H1 (cell line): ENCODE measurements around the gene HTR1D. TPM values are rescaled to one million over a fixed set of nuclear protein-coding genes. Genes with fewer than 3 reads are reported as not detected.

ENCODE experiments used
- CTCF ChIA-PET: fragments of 300-600 bp; sonication (Branson Sonifier 250); formaldehyde crosslinking; loops from one replicate; lab custom pipeline; 2021; ENCODE audit not compliant: partially characterized antibody; lab: Charles Lee
- POLR2A ChIA-PET: fragments of 300-600 bp; sonication (Branson Sonifier 250); formaldehyde crosslinking; loops from one replicate; lab custom pipeline; 2021; ENCODE audit warnings: inconsistent platforms; ENCODE audit not compliant: partially characterized antibody; lab: Charles Lee
- DNase-seq, 2 experiments: peaks; one replicate each; pipeline versions ENCODE4 v3.0.0 to v3.0.0-alpha.2; 2010 to 2022; ENCODE audit warnings: low spot score in 2 of 2, low read depth in 1 of 2, mixed read lengths in 1 of 2
- FAIRE-seq: peaks from 2 replicates; lab custom pipeline; 2011; peaks lifted over from hg19 to GRCh38; lab: Jason Lieb, UNC
- H2AFZ ChIP-seq: 2 replicates; pipeline ENCODE4 v1.8.1; 2012; ENCODE audit warnings: low read length, inconsistent platforms
- H2AK5ac ChIP-seq: 2 replicates; pipeline ENCODE4 v1.6.1; 2013; ENCODE audit warnings: low read depth, low read length
- H2BK120ac ChIP-seq: replicated peaks from 2 replicates; pipeline ENCODE3; 2013; ENCODE audit warnings: low read depth, low read length, inconsistent platforms
- H2BK12ac ChIP-seq: 2 replicates; pipeline ENCODE4 v1.6.1; 2013; ENCODE audit warnings: low read depth, low read length
- H2BK15ac ChIP-seq: 2 replicates; pipeline ENCODE4 v1.6.1; 2013; ENCODE audit warnings: low read length
- H2BK20ac ChIP-seq: 2 replicates; pipeline ENCODE4 v1.6.1; 2013; ENCODE audit warnings: low read length
- H2BK5ac ChIP-seq: 2 replicates; pipeline ENCODE4 v1.6.1; 2013; ENCODE audit warnings: low read depth, low read length
- H3K14ac ChIP-seq: 2 replicates; pipeline ENCODE4 v1.6.1; 2013; ENCODE audit warnings: inconsistent platforms; ENCODE audit not compliant: insufficient read length
- H3K18ac ChIP-seq: 2 replicates; pipeline ENCODE4 v1.6.1; 2013; ENCODE audit warnings: low read length; ENCODE audit errors: extremely low read depth
- H3K23ac ChIP-seq: 2 replicates; pipeline ENCODE4 v1.6.1; 2013; ENCODE audit warnings: inconsistent platforms; ENCODE audit not compliant: insufficient read length
- H3K23me2 ChIP-seq: 2 replicates; pipeline ENCODE4 v1.6.1; 2013; ENCODE audit warnings: low read depth, low read length
- H3K27ac ChIP-seq: 2 replicates; pipeline ENCODE4 v1.6.1; 2011; ENCODE audit warnings: low read depth, low read length, inconsistent platforms
- H3K27me3 ChIP-seq, 4 experiments: replicated peaks in 1 of 4; 1 replicate in 1 of 4; 2 replicates in 3 of 4; pipeline versions ENCODE4 v1.6.1 to v1.8.1; 2011 to 2013; ENCODE audit warnings: low read length in 3 of 4, mild to moderate bottlenecking in 3 of 4, inconsistent platforms in 2 of 4, mixed read lengths in 2 of 4, moderate library complexity in 1 of 4; ENCODE audit not compliant: control insufficient read depth in 3 of 4, insufficient read depth in 3 of 4; ENCODE audit errors: extremely low read depth in 1 of 4
- H3K36me3 ChIP-seq, 4 experiments: 2 replicates each; pipeline versions ENCODE4 v1.6.1 to v1.8.1; 2011 to 2013; ENCODE audit warnings: mild to moderate bottlenecking in 4 of 4, low read length in 3 of 4, moderate library complexity in 2 of 4, control low read depth in 1 of 4, inconsistent platforms in 1 of 4; ENCODE audit not compliant: insufficient read depth in 4 of 4, control insufficient read depth in 2 of 4
- H3K4ac ChIP-seq: replicated peaks from 2 replicates; pipeline ENCODE3; 2013; ENCODE audit warnings: low read length, low read depth, mixed read lengths, inconsistent platforms; ENCODE audit not compliant: insufficient read length
- H3K4me1 ChIP-seq, 4 experiments: replicated peaks in 1 of 4; 1 replicate in 1 of 4; 2 replicates in 3 of 4; pipeline versions ENCODE4 v1.6.1 to v1.8.1; 2011 to 2013; ENCODE audit warnings: low read length in 3 of 4, inconsistent platforms in 2 of 4, mixed read lengths in 1 of 4; ENCODE audit not compliant: insufficient read depth in 4 of 4, control insufficient read depth in 3 of 4
- H3K4me2 ChIP-seq, 2 experiments: 2 replicates each; pipeline versions ENCODE4 v1.6.1 to v1.8.1; 2011 to 2013; ENCODE audit warnings: low read depth in 2 of 2, low read length in 2 of 2, control low read depth in 1 of 2, inconsistent platforms in 1 of 2, mild to moderate bottlenecking in 1 of 2; ENCODE audit not compliant: insufficient read depth in 1 of 2
- H3K4me3 ChIP-seq, 4 experiments: fragments of 200-600, 300-600 bp in 1 of 4; sonication (generic), shearing (Covaris generic), sonication (Bioruptor Twin) in 1 of 4; 2 replicates each; pipeline versions ENCODE4 v1.5.1 to v1.8.1; 2011 to 2016; ENCODE audit warnings: low read length in 4 of 4, low read depth in 3 of 4, control low read depth in 2 of 4, inconsistent platforms in 2 of 4, mild to moderate bottlenecking in 2 of 4, mixed read lengths in 1 of 4, moderate library complexity in 1 of 4; ENCODE audit not compliant: insufficient read depth in 2 of 4; ENCODE audit errors: extremely low read depth in 1 of 4
- H3K56ac ChIP-seq: replicated peaks from 2 replicates; pipeline ENCODE3; 2013; ENCODE audit warnings: low read depth, mild to moderate bottlenecking, mixed read lengths, low read length, inconsistent platforms; ENCODE audit not compliant: insufficient read length
- H3K79me1 ChIP-seq: 2 replicates; pipeline ENCODE4 v1.6.1; 2013; ENCODE audit warnings: low read depth, low read length, control low read depth
- H3K79me2 ChIP-seq, 2 experiments: 2 replicates each; pipeline versions ENCODE4 v1.6.1 to v1.8.1; 2012 to 2013; ENCODE audit warnings: low read length in 2 of 2, mild to moderate bottlenecking in 2 of 2, inconsistent platforms in 1 of 2; ENCODE audit not compliant: insufficient read depth in 2 of 2, control insufficient read depth in 1 of 2
- H3K9ac ChIP-seq, 4 experiments: replicated peaks in 1 of 4; 1 replicate in 1 of 4; 2 replicates in 3 of 4; pipeline versions ENCODE4 v1.6.1 to v1.8.1; 2011 to 2013; ENCODE audit warnings: low read depth in 3 of 4, low read length in 3 of 4, control low read depth in 2 of 4, mild to moderate bottlenecking in 2 of 4, moderate library complexity in 2 of 4, inconsistent platforms in 1 of 4; ENCODE audit errors: extremely low read depth in 1 of 4
- H3K9me3 ChIP-seq, 2 experiments: 2 replicates each; pipeline versions ENCODE4 v1.6.1 to v1.8.1; 2012 to 2013; ENCODE audit warnings: mild to moderate bottlenecking in 2 of 2, moderate library complexity in 2 of 2, control low read depth in 1 of 2, inconsistent platforms in 1 of 2, low read depth in 1 of 2, low read length in 1 of 2, mixed read lengths in 1 of 2; ENCODE audit not compliant: insufficient read depth in 2 of 2
- H4K20me1 ChIP-seq, 2 experiments: replicated peaks in 1 of 2; 2 replicates each; pipeline versions ENCODE3 to v1.8.1; 2011 to 2013; ENCODE audit warnings: inconsistent platforms in 2 of 2, low read length in 2 of 2, mild to moderate bottlenecking in 1 of 2; ENCODE audit not compliant: insufficient read depth in 2 of 2, control insufficient read depth in 1 of 2
- H4K5ac ChIP-seq: 2 replicates; pipeline ENCODE4 v1.6.1; 2013; ENCODE audit warnings: low read length, low read depth, mixed read lengths, inconsistent platforms; ENCODE audit not compliant: insufficient read length
- H4K8ac ChIP-seq: 2 replicates; pipeline ENCODE4 v1.8.0; 2013; ENCODE audit warnings: mild to moderate bottlenecking, moderate library complexity, low read length, inconsistent platforms; ENCODE audit not compliant: insufficient read depth; ENCODE audit errors: extremely low read depth
- H4K91ac ChIP-seq: replicated peaks from 2 replicates; pipeline ENCODE3; 2013; ENCODE audit warnings: low read length, mixed read lengths, inconsistent platforms; ENCODE audit not compliant: insufficient read length
- CREB1 ChIP-seq: IDR thresholded peaks from 2 replicates; pipeline ENCODE4 v1.6.1; 2012; ENCODE audit warnings: inconsistent platforms
- KDM5A ChIP-seq: fragments of 200-600 bp; IDR thresholded peaks from 2 replicates; pipeline ENCODE4 v1.7.1; 2012; ENCODE audit warnings: mild to moderate bottlenecking, low read length, inconsistent platforms, mixed read lengths
- NRF1 ChIP-seq: IDR thresholded peaks from 2 replicates; pipeline ENCODE4 v1.6.1; 2011; ENCODE audit warnings: mild to moderate bottlenecking, low read depth, low read length, improper control_type of control experiment
- SAP30 ChIP-seq: fragments of 300-600 bp; sonication (generic); IDR thresholded peaks from 2 replicates; pipeline ENCODE4 v1.7.1; 2012; ENCODE audit warnings: low read length, moderate library complexity, mild to moderate bottlenecking, inconsistent platforms; ENCODE audit not compliant: insufficient read depth, insufficient replicate concordance
- TAF7 ChIP-seq: optimal IDR thresholded peaks from 2 replicates; pipeline ENCODE3; 2011; ENCODE audit warnings: low read depth, mild to moderate bottlenecking, inconsistent platforms, low read length, moderate library complexity, borderline replicate concordance
- YY1 ChIP-seq: IDR thresholded peaks from 2 replicates; pipeline ENCODE4 v1.6.1; 2011; ENCODE audit warnings: low read depth, mild to moderate bottlenecking, low read length
- WGBS, 2 experiments: shearing (Covaris generic) in 1 of 2; methylation state at CpG; one replicate each; pipeline versions ENCODE4 v1.1.6 to v1.1.7; 2013 to 2015; ENCODE audit warnings: low lambda C conversion rate in 2 of 2, mixed read lengths in 2 of 2, inconsistent platforms in 1 of 2, low coverage in 1 of 2, missing lambda C conversion rate in 1 of 2; ENCODE audit not compliant: insufficient replicate concordance in 2 of 2, insufficient coverage in 1 of 2, insufficient read length in 1 of 2; ENCODE audit errors: extremely low coverage in 1 of 2, missing lambda C conversion rate in 1 of 2; 5-methylcytosine and 5-hydroxymethylcytosine counted together
- polyA plus RNA-seq, 7 experiments: library from polyadenylated mRNA; depleted of rRNA in 3 of 7; stranded (reverse) in 5 of 7; unstranded in 2 of 7; fragments of >200 nt in 5 of 7; fragments of 200-250 nt in 2 of 7; gene quantifications; 1 replicate in 5 of 7; 2 replicates in 1 of 7; 4 replicates in 1 of 7; pipeline versions ENCODE4 v1.2.1 to v1.2.3, GENCODE V29; 2011 to 2013; ENCODE audit warnings: missing spikeins in 2 of 7, mixed read lengths in 2 of 7
- total RNA-seq: library from RNA; stranded (reverse); fragmentation: NEBNext Ultra II Directional; extraction: Animal tissue kit (Norgen Biotek cat#: 25700); gene quantifications from 2 replicates; pipeline ENCODE4 v1.2.1, GENCODE V29; 2021

Gene HTR1D
- total and polyA plus RNA-seq, 2 of the 8 experiments (the other 6 are each of a cell fraction or from before 2014, with no cell fraction given) = 8.8 to 11.5 TPM

GRCh38 chr1:23247276-23247675 is 30.0 kb upstream of the HTR1D start:
- no peak overlapping the region for H4K8ac ChIP-seq
- no peak overlapping the region for H2BK120ac ChIP-seq
- no peaks in the 10 kb centered on the region for H3K79me2 ChIP-seq
- 99% methylated on average over 6 of the region's 6 CpGs; no CpG with 5 or more reads in 1 of the 2 experiments for WGBS, 2 experiments
- ChIA-PET CTCF (interaction anchor here (0.7 kb wide), 1 partner anchor 1168 kb away, joined by 3 read pairs; the partner anchor contains the start of gene NIPAL3), POLR2A (no interaction called here)
- H3K4me1 ChIP-seq = peaks cover 0 to 8% (median 0%) of the 10 kb centered on the region in 4 experiments; a peak in 1 of 7 replicates
- TF ChIP-seq TAF7 (no peak), SAP30 (no peak), YY1 (no peak), NRF1 (no peak), CREB1 (no peak), KDM5A (no peak)
- no peak overlapping the region for H3K14ac ChIP-seq
- no peaks in the 10 kb centered on the region for H3K79me1 ChIP-seq
- no peak overlapping the region for H3K4me2 ChIP-seq
- no peaks in the 10 kb centered on the region for H3K23me2 ChIP-seq
- no peak overlapping the region for H2BK15ac ChIP-seq
- no peaks in the 10 kb centered on the region for H3K9me3 ChIP-seq
- no peaks in the 10 kb centered on the region for H4K20me1 ChIP-seq
- no peak overlapping the region for H2BK12ac ChIP-seq
- no peak overlapping the region for H3K4ac ChIP-seq
- H4K5ac ChIP-seq = no peak overlapping the region
- H2AFZ ChIP-seq = no peak overlapping the region
- no peak overlapping the region for H2BK20ac ChIP-seq
- H3K4me3 ChIP-seq = no peak overlapping the region
- no peak overlapping the region for H3K18ac ChIP-seq
- no peak overlapping the region for H3K27ac ChIP-seq
- H3K23ac ChIP-seq = no peak overlapping the region
- H2AK5ac ChIP-seq = no peak overlapping the region
- no peak overlapping the region for H2BK5ac ChIP-seq
- FAIRE-seq (no peak), DNase-seq (no peak)
- no peaks in the 10 kb centered on the region for H3K27me3 ChIP-seq
- H4K91ac ChIP-seq = no peak overlapping the region
- H3K36me3 ChIP-seq = no peaks in the 10 kb centered on the region
- H3K56ac ChIP-seq = no peak overlapping the region
- no peak overlapping the region for H3K9ac ChIP-seq
